HG02973 (cell line): ENCODE measurements around the gene GTPBP2.
"Not testable (repeated sequence)": the region's sequence is repeated elsewhere in the genome, so short reads cannot be mapped to it uniquely, and the experiment has no call there.

Experiments used
- ATAC-seq: cut with Tn5 transposase; IDR thresholded peaks from one replicate; pipeline ENCODE4 v1.9.1; 2021; ENCODE audit warnings: moderate library complexity; ENCODE audit not compliant: unreplicated experiment

GTPBP2 gene

DNA sequence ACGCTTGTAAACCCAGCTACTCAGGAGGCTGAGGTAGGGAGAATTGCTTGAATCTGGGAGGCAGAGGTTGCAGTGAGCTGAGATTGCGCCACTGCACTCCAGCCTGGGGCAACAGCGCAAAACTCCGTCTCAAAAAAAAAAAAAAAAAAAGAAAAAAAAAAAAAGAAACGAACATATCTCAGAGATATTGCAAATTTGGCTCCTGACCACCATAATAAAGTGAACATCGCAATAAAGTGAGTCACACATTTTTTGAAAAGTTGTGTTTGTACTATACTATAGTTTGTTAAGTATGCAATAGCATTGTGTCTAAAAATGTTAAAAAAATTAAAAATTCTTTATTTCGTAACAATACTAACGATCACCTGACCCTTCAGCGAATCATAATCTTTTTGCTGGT is 29.1 kb upstream of the GTPBP2 start:
- ATAC-seq: no peak

DNA sequence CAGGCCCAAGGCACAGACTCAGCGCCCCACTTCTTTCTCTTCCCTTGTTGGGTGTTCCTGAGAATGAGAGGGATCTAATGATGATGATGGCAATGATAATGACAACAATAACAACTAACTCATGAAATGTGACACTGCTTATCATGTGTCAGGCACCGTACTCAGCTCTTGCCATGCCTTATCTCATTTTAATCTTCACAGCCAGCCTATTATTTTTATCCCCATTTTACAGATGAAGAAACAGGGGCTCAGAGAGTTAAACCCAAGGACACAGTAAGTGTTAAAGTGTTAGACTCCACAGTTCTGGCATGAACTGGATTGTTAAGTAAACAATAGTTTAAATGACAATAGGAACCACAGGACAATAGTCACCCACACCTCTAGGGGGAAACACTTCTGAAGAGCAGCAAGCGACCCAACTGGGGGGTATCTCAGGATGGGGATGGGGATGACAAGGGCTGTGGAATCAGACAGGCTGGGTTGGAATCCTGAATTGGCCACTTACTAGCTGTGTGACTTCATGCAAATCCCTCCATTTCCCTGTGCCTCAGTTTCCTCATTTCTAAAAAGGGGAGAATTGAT is 28.2 kb upstream of the GTPBP2 start:
- ATAC-seq: no peak

DNA sequence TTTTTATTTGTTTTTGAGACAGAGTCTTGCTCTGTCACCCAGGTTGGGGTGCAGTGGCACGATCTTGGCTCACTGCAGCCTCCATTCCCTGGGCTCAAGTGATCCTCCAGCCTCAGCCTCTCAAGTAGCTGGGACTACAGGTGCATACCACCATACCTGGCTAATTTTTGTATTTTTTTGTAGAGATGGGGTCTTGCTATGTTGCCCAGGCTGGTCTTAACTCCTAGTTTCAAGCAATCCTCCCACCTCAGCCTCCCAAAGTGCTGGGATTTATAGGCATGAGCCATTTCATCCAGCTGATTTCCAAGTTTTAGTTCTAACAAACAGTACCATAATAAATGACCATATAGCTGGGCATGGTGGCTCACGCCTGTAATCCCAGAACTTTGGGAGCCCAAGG is 23.8 kb upstream of the GTPBP2 start:
- not testable (repeated sequence) for ATAC-seq

GRCh38 chr6:43648248-43648647 is 19.2 kb upstream of the GTPBP2 start:
- ATAC-seq: no peak

GRCh38 chr6:43647613-43648012 is 18.5 kb upstream of the GTPBP2 start:
- ATAC-seq: no peak

DNA sequence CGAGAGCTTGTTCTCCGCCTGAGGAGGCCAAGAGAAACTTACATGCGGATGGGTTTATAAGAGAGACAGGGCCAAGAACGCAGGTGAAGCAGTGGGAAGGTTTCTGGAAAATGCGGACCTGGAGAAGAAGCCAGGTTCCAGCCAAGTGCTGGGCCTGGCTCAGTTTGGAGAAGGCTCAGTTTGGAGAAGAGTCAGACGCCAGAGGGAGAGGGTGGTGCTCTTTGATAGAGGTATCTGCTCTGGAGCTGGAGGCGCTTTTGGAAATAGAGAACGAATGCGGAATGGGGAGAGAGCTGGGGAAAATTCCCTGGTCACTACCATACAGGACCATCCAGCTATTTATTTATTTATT is 16.5 kb upstream of the GTPBP2 start:
- ATAC-seq: no peak

- ATAC-seq: no peak
These were observed 16.0 kb upstream of the GTPBP2 start, which contains the start of gene RSPH9 for GRCh38 chr6:43644940-43645612. RSPH9 (plus strand) TSS chr6:43645036; CDS start chr6:43645099, 63 bp downstream.

DNA sequence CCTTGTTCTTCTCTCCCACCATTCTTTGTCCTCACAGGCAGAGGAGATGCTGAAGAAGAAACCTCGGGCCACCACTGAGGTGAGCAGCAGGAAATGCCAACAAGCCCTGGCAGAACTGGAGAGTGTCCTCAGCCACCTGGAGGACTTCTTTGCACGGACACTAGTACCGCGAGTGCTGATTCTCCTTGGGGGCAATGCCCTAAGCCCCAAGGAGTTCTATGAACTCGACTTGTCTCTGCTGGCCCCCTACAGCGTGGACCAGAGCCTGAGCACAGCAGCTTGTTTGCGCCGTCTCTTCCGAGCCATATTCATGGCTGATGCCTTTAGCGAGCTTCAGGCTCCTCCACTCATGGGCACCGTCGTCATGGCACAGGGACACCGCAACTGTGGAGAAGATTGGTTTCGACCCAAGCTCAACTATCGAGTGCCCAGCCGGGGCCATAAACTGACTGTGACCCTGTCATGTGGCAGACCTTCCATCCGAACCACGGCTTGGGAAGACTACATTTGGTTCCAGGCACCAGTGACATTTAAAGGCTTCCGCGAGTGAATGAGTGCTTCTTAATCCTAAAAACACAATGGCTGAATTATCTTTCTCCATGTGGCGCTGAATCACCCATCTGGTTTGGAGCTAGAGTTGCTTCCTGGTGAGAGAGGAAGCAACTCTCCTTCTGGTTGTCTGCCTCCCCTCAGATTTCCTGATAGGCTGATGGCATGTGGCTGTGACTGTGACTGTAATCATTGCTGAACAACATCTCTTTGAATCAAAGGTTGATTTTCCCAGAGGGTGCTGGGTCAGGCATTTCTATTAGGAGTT is 11.1 kb upstream of the GTPBP2 start:
- no peak for ATAC-seq

DNA sequence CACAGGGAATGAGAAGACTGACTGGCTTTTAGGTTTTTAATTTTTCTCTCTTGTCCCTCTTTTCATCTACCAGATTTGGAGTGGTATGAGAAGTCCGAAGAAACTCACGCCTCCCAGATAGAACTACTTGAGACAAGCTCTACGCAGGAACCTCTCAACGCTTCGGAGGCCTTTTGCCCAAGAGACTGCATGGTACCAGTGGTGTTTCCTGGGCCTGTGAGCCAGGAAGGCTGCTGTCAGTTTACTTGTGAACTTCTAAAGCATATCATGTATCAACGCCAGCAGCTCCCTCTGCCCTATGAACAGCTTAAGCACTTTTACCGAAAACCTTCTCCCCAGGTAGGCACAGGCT is 7.2 kb upstream of the GTPBP2 start:
- ATAC-seq: no peak

DNA sequence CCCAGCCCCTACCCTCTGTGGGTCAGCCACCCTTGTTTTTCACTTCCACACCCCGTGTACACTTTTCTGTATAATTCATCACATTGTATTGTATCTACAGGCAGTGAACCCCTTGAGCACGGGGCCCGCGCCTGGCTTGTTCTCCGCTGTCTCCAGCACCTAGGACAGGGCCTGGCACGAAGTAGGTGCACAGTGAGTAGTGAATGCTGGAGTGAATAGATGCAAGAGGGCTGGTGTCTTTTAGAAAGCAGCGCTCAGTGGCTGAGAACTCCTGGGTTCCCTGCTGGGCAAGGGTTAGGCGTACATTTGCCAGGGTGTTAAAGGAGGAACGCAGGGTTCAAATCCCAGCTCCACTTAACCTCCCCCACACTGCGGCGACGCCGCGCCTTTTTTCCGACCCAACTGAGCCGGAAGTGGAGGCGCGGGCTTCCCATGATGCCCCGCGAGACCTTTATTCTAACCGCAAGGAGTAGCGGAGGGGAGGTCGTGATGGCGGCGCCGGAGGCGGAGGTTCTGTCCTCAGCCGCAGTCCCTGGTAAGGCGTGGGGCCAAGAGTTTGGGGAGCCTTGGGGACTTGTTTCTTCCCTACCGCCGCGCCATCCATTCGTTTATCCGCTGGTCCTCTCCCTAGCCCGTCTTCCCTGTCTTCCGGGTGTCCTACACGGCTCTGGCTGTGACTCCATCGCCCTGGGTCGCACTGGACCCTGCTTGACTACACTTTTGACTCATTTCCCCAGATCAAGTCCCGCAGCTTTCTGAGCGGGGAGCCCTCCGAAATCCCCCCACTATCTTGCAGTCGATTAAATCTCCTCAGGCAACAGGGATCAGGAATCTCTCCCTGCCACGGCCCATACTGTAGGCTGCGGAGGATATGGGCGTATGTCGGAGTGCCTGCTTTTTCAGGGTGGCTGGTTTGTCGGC is 6.6 kb upstream of the GTPBP2 start, which contains the start of gene MAD2L1BP:
Gene MAD2L1BP, plus strand, starts transcription at position 454 of the 921 bp plus-strand sequence. Its CDS starts 36 bp downstream, at position 490.
- peak; percentile 59 for ATAC-seq

DNA sequence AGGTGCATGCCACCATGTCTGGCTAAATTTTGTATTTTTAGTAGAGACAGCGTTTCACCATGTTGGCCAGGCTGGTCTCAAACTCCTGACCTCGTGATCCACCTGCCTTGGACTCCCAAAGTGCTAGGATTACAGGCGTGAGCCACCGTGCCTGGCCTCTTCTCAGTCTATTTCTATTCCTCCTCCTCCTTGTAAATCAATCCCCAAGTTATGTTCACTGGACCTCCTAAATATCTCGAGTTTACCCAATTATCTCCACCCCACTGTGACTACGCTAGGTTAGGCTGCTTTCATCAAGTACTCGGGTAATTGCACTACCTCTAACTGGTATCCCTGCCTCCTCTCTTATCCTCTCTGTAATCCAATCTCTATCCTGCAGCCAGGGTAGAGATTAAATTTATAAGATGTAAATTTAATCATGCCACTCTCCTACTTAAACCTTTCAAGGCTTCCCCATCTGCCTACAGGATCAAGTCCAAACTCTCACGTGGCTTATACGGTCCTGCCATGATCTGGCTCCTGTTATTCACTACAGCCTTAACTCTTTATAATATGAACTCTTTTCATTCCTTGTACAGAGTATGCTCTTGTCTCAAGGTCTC is 5.7 kb upstream of the GTPBP2 start:
- ATAC-seq: no peak

GRCh38 chr6:43633002-43633401 is 3.9 kb upstream of the GTPBP2 start:
- ATAC-seq: not testable (repeated sequence)

DNA sequence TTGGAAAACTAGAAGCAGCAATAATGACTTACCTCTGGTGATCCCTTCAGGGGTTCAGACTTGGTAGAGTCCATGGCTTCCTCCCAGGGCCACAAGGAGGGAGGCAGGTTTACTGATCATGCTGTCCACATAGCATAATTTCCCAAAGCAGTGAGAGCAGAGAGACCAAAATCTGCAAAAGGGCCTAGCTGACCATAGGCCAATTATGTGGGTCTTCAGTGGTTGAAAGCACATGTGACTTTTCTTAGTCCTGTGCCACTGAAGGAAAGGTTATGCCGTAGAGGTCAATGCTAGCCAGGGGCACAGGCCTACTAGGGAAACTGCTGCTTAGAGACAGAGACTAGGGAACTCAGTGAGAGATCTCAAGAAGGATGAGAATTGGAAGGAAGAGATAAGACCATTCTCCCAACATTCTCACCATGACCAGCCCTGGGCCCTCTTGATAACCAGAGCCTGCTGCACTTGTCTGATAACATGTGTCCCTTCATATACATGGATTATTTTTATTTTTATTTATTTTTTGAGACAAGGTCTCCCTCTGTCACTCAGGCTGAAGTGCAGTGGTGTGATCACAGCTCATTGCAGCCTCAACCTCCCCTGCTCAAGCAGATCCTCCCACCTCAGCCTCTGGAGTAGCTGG is 2.0 kb upstream of the GTPBP2 start:
- no peak for ATAC-seq

DNA sequence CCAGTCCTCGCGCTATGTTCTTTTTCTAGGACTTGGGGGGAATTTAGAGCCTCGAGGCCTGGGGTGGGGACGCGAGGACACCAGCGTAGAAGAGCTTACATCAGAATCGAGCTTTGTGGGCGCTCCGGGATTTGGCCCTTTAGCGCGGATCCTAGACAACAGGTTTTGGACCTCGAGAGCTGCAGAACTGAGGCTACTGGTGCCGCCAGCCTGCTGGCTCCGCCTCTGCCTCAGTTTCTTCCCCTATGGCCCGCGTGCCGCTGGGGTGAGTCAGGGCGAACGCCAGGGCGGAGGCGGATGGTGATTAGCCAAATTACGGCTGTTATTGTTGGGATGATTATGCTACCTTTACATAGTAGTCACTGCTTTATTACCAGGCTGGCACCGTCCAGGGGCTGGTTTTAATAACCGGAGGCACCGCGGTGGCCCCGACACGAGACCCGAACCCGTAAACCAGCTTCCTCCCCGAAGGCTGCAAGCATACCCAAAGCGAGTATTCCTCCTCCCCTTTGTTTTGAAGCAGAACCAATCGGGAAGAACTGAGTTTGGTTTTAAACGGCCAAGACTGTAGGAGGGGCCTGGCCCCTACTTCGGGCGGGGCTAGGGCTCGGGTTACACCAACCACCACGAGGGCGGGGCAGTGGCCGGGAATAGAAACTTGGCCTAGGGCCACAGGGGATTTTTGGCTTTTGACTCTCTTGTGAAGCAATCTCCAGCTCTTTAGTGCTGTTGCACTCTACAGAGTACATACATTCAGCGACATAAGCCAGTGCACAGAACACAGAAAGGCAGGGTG is 639 bp upstream of the GTPBP2 start:
- peak; percentile 60 for ATAC-seq

GRCh38 chr6:43628393-43629103 is 516 bp downstream of the GTPBP2 start:
- ATAC-seq: no peak

- ATAC-seq: no peak
These were observed 1.8 kb downstream of the GTPBP2 start for GRCh38 chr6:43627008-43627825.

DNA sequence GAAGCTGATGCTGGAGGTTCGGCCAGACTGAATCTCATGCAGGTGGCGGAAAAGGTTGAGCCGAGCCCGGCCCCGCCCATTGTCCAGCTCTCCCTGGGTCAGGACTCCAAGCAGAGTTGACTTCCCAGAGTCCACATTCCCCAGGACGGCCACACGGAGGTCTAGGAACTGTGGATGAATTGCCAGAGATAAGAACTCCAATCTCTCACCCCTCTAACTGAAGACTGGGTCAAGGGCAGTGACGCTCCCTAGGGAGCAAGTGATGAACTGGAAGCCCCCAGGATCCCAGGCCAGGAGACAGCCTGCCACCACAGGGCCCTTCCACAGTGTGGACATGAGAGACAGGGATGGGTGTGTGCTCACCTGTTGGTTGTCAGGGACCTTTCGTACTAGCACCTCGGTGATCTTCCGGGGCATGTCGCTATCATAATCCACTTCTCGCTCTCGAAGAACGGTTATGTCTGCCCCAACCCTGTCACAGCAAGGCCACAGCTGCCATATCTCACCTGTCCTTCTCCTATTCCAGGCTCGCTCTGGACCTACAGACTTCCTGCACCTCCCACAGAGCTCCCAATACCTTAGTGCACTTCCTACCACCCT is 3.6 kb downstream of the GTPBP2 start:
- no peak for ATAC-seq
